ENCODE measurements around the gene TENT4B. TPM values are rescaled to one million over a fixed set of nuclear protein-coding genes. Genes with fewer than 3 reads are reported as not detected.

Gene TENT4B
- total RNA-seq, 1 donor from 2014 or later: 8.4 TPM

GRCh38 chr16:50210266-50211038, 57.3 kb downstream of the TENT4B start:
- Mint-ChIP-seq H3K36me3 (ENCODE audit: low read depth) (peaks cover 1% of the 10 kb centered on the region), H3K4me1 (ENCODE audit: low read depth) (peaks cover 40% of the 10 kb centered on the region), H3K27me3 (ENCODE audit: low read depth) (no peaks in the 10 kb centered on the region), H3K4me3 (ENCODE audit: unreplicated experiment) (no peak overlapping the region), H3K27ac (ENCODE audit: unreplicated experiment) (peak overlapping the region; percentile 72), H3K9me3 (ENCODE audit: low read depth) (no peaks in the 10 kb centered on the region)
- DNase-seq (ENCODE audit: low spot score): no peak
- TF ChIP-seq CTCF (IDR thresholded peaks at IDR 0.05): peak; percentile 92

GRCh38 chr16:50213939-50214519, 60.9 kb downstream of the TENT4B start:
- no peaks in the 10 kb centered on the region for H3K9me3 Mint-ChIP-seq (ENCODE audit: low read depth)
- H3K36me3 Mint-ChIP-seq (ENCODE audit: low read depth): peaks cover 1% of the 10 kb centered on the region
- H3K27ac Mint-ChIP-seq (ENCODE audit: unreplicated experiment): peak overlapping the region; percentile 13
- peak; percentile 97 for TF ChIP-seq CTCF (IDR thresholded peaks at IDR 0.05)
- H3K4me3 Mint-ChIP-seq (ENCODE audit: unreplicated experiment): no peak overlapping the region
- no peak for DNase-seq (ENCODE audit: low spot score)
- no peaks in the 10 kb centered on the region for H3K27me3 Mint-ChIP-seq (ENCODE audit: low read depth)
- H3K4me1 Mint-ChIP-seq (ENCODE audit: low read depth): peaks cover 21% of the 10 kb centered on the region

GRCh38 chr16:50215680-50216079, 62.6 kb downstream of the TENT4B start:
- Mint-ChIP-seq H3K36me3 (ENCODE audit: low read depth) (peaks cover 1% of the 10 kb centered on the region), H3K27me3 (ENCODE audit: low read depth) (no peaks in the 10 kb centered on the region), H3K4me3 (ENCODE audit: unreplicated experiment) (no peak overlapping the region), H3K4me1 (ENCODE audit: low read depth) (peaks cover 5% of the 10 kb centered on the region), H3K27ac (ENCODE audit: unreplicated experiment) (no peak overlapping the region), H3K9me3 (ENCODE audit: low read depth) (no peaks in the 10 kb centered on the region)
- no peak for TF ChIP-seq CTCF (IDR thresholded peaks at IDR 0.05)
- DNase-seq (ENCODE audit: low spot score): no peak

GRCh38 chr16:50216231-50216630, 63.1 kb downstream of the TENT4B start:
- Mint-ChIP-seq H3K27ac (ENCODE audit: unreplicated experiment) (no peak overlapping the region), H3K27me3 (ENCODE audit: low read depth) (no peaks in the 10 kb centered on the region), H3K9me3 (ENCODE audit: low read depth) (no peaks in the 10 kb centered on the region), H3K4me3 (ENCODE audit: unreplicated experiment) (no peak overlapping the region), H3K4me1 (ENCODE audit: low read depth) (peaks cover 3% of the 10 kb centered on the region), H3K36me3 (ENCODE audit: low read depth) (peaks cover 1% of the 10 kb centered on the region)
- no peak for DNase-seq (ENCODE audit: low spot score)
- TF ChIP-seq CTCF (IDR thresholded peaks at IDR 0.05): no peak

DNA sequence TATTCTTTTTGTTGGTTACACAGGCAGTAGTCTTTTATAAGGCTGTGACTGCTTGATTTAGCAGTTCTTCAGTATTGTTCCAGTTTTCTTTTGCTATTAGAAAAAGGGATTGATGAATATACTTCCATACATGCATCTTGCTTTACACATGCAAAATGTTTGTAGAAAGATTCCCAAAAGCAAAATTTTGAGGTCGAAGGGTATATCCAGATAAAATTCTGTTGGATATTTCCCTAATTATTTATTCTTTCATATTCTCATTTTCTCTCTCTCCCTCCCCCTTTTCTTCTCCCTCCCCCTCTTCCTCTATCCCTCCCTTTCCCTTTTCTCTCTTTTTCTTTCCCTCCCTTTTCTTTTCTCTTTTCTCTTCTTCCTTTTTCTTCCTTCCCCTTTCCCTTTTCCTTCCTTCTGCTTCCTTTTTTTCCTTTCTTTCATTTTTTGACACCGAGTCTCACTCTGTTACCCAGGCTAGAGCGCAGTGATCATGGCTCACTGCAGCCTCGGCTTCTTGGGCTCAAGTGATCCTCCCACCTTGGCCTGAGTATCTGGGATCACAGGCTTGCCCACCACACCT, 66.4 kb downstream of the TENT4B start:
- no peaks in the 10 kb centered on the region for H3K27me3 Mint-ChIP-seq (ENCODE audit: low read depth)
- H3K4me1 Mint-ChIP-seq (ENCODE audit: low read depth): peaks cover 6% of the 10 kb centered on the region
- TF ChIP-seq CTCF (IDR thresholded peaks at IDR 0.05): no peak
- no peak overlapping the region for H3K4me3 Mint-ChIP-seq (ENCODE audit: unreplicated experiment)
- no peak for DNase-seq (ENCODE audit: low spot score)
- H3K27ac Mint-ChIP-seq (ENCODE audit: unreplicated experiment): no peak overlapping the region
- H3K9me3 Mint-ChIP-seq (ENCODE audit: low read depth): no peaks in the 10 kb centered on the region
- H3K36me3 Mint-ChIP-seq (ENCODE audit: low read depth): no peaks in the 10 kb centered on the region

Data from chondrocyte (in vitro differentiated cells).